ENCODE data around the gene IL17REL. TPM values are rescaled to one million over a fixed set of nuclear protein-coding genes. Genes with fewer than 3 reads are reported as not detected.

IL17REL gene
- total RNA-seq, 4 donors from 2014 or later, result not detected

DNA sequence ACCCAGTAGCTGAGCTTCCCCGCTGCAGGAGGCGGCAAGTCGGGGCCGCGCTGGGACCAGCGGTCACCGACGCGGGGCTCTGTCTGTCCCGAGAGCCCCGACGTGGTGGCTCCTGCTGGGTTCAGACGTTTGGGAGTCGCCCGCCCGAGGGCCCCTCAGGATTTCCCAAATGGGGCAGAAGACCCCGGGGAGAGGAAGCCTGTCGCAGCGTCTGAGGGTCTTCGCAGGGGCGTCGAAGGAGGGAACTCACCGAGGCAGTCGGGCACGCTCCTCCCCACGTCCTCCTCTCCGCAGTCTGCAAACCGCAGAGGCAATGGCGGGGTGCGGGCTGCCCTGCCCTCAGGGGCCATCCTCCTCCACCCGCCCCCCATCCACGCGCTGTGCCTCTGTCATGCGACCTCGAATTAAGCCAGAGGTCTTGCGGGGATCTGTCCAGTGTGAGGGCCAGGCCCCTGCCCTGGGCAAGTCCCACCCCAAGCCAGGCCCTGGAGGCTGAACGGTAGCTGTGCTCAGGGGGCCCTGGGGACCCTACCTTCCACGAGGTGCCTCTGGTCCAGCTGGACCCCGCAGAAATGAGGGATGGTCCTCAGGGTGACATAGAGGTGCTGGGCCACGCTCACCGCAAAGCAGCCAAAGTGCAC lies 12.5 kb downstream of the IL17REL start:
- TF ChIP-seq, protein P1, sequence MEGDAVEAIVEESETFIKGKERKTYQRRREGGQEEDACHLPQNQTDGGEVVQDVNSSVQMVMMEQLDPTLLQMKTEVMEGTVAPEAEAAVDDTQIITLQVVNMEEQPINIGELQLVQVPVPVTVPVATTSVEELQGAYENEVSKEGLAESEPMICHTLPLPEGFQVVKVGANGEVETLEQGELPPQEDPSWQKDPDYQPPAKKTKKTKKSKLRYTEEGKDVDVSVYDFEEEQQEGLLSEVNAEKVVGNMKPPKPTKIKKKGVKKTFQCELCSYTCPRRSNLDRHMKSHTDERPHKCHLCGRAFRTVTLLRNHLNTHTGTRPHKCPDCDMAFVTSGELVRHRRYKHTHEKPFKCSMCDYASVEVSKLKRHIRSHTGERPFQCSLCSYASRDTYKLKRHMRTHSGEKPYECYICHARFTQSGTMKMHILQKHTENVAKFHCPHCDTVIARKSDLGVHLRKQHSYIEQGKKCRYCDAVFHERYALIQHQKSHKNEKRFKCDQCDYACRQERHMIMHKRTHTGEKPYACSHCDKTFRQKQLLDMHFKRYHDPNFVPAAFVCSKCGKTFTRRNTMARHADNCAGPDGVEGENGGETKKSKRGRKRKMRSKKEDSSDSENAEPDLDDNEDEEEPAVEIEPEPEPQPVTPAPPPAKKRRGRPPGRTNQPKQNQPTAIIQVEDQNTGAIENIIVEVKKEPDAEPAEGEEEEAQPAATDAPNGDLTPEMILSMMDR (IDR thresholded peaks at IDR 0.05), result no peak
- TF ChIP-seq POLR2A (IDR thresholded peaks at IDR 0.05), result no peak
- H3K9me3 ChIP-seq, result no peaks in the 10 kb centered on the region
- peaks cover 0 to 7% (median 0%) of the 10 kb centered on the region in 3 donors for H3K4me1 ChIP-seq
- intact Hi-C loops (cut with DNase I), result no loop called here
- H3K36me3 ChIP-seq, result no peaks in the 10 kb centered on the region
- H3K4me3 ChIP-seq, result peak overlapping the region in 1 of 4 donors; percentile 53
- H3K27me3 ChIP-seq, result peaks cover 0 to 45% (median 0%) of the 10 kb centered on the region in 4 donors
- WGBS, 2 donors, result 0% methylated on average over 2 of the region's 41 CpGs; no CpG with 5 or more reads in 1 of the 2 donors
- no peak for DNase-seq
- H3K27ac ChIP-seq, result no peak overlapping the region

DNA sequence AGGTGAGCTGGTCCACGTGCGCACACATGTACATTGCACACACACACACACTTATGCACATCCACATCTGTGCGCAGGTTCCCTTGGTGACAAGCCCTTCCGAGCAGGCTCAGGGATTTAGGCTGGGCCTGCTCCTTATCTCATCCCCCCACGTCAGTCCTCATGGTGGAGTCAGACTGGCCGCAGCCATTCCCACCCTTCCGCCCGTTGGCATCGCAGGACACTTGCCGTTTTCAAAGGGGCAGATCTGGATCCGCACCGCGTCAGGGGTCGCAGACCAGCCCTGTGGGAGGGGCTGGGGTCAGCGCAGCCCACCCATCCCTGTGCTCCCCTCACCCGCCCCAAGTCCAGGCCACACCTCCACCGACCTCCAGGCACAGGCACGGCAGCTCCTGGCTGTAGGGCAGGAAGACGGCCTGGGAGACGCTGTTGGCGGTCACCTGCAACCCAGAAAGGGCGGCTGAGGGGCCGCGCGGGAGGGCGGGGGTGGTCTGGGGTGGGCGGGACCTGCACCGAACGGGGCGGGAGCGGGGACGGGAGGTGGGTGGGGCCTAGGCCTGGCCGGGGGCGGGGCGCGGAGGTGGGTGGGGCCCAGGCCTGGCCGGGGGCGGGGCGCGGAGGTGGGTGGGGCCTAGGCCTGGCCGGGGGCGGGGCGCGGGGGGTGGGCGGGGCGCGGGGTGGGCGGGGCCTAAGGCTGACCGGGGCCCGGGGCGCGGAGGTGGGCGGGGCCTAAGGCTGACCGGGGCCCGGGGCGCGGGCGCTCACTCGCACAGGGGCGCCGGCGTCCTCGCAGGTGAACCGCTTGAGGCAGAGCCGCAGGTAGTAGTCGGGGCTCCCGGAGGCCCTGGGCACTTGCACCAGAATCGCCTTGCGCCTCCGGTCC lies 13.3 kb downstream of the IL17REL start:
- Histone ChIP-seq H3K9me3 (no peaks in the 10 kb centered on the region), H3K27me3 (peaks cover 0 to 43% (median 0%) of the 10 kb centered on the region in 4 donors), H3K36me3 (no peaks in the 10 kb centered on the region), H3K4me1 (peaks cover 0 to 7% (median 0%) of the 10 kb centered on the region in 3 donors), H3K4me3 (peak overlapping the region in 1 of 4 donors; percentile 53), H3K27ac (no peak overlapping the region)
- intact Hi-C loops (cut with DNase I), result no loop called here
- 40 to 58% methylated on average over 1 to 3 of the region's 70 CpGs for WGBS, 2 donors
- no peak for DNase-seq
- TF ChIP-seq, protein P1 (IDR thresholded peaks at IDR 0.05), result no peak
- TF ChIP-seq POLR2A (IDR thresholded peaks at IDR 0.05), result no peak

DNA sequence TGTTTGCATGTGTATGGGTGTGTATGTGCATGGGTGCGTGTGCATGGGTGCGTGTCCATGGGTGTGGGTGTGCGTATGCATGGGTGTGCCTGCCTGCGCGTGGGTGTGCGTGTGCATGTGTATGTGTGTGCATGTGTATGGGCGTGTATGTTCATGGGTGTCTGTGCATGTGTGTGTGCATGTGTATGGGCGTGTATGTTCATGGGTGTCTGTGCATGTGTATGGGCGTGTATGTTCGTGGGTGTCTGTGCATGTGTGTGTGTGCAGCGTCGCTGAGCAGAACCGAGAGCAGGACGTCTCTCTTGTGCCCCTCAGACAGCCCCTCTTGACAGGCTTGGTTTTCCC lies 13.9 kb downstream of the IL17REL start:
- no peak for DNase-seq
- H3K4me1 ChIP-seq, result peaks cover 0 to 7% (median 0%) of the 10 kb centered on the region in 3 donors

DNA sequence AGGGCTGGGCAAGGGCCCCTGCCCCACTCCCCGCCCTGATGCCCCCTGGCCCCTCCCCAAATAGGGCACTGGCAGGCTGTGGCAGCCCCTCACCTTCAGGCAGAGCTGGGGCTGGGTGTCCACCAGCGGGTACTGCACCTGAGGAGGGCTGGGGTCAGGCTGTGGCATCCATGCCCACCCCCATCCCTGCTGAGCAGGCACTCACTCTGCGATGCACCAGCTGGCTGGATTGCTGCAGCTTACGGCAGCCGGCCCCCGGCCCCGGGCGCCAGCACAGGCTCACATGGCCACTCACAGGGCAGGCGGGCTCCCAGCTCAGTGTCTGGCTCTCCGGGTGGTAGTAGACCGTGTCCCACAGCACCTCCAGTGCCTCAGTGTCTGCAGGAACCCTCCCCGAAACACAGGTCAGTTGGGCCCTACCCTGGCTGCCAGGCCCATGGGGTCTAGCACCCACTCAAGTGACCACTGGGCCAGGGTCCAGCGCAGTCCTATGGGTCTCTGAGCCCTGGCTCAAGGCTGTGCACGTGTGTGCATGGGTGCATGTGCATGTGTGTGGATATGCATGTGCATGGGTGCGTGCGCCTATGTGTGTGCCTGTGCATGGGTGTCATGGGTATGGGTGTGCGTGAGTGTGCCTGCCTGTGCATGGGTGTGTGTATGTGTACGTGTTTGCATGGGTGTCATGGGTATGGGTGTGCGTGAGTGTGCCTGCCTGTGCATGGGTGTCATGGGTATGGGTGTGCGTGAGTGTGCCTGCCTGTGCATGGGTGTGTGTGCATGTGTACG lies 14.4 kb downstream of the IL17REL start:
- no peak for TF ChIP-seq POLR2A (IDR thresholded peaks at IDR 0.05)
- TF ChIP-seq, protein P1 (IDR thresholded peaks at IDR 0.05), result no peak
- Histone ChIP-seq H3K27ac (no peak overlapping the region), H3K9me3 (no peaks in the 10 kb centered on the region), H3K36me3 (no peaks in the 10 kb centered on the region), H3K4me3 (no peak overlapping the region), H3K27me3 (peaks cover 0 to 40% (median 0%) of the 10 kb centered on the region in 4 donors), H3K4me1 (peaks cover 0 to 13% (median under 1%) of the 10 kb centered on the region in 3 donors)
- WGBS, 2 donors, result 90 to 94% methylated on average over 4 to 8 of the region's 21 CpGs
- DNase-seq, result no peak
- intact Hi-C loops (cut with DNase I), result no loop called here

More for the DNA sequence above, 13.9 kb downstream of the IL17REL start:
- TF ChIP-seq, protein P1 (IDR thresholded peaks at IDR 0.05), result no peak
- TF ChIP-seq POLR2A (IDR thresholded peaks at IDR 0.05), result no peak
- H3K9me3 ChIP-seq, result no peaks in the 10 kb centered on the region
- WGBS, 2 donors, result 91 to 93% methylated on average over 8 to 10 of the region's 14 CpGs
- H3K27ac ChIP-seq, result no peak overlapping the region
- H3K4me3 ChIP-seq, result no peak overlapping the region
- intact Hi-C loops (cut with DNase I), result no loop called here
- H3K36me3 ChIP-seq, result no peaks in the 10 kb centered on the region
- H3K27me3 ChIP-seq, result peaks cover 0 to 40% (median 0%) of the 10 kb centered on the region in 4 donors
